Measurements from ENCODE around the gene RAPGEF2.

The RAPGEF2 gene

DNA sequence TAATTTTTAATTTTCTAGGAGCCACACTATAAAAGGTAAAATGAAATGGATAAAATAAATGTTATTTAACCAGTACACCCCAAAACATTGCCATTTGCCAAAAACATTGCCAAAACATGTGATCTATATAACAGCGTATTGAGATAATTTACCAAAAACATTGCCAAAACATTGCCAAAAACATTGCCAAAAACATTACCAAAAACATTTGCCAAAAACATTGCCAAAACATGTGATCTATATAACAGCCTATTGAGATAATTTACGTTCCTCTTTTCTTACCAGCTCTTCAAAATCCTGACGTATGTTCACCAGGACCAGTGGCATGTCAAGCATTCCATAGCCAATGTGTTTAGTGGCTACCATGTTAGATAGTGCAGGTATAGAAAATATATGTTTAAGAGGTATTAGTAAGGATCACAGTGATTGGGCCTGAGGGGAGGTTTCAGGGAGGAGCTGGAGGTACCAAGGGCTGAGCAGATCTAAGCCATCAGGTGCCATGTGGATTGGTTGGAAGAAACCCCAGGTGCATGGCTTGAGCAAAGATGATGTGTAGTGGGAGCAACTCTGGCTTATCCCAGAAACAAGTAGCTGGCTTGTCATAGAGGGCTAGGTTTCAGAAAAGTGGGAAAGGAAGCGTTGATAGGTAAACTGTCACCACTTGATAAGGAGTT lies 42.6 kb downstream of the RAPGEF2 start:
- TF ChIP-seq POU6F1 (CRISPR knock-in tag; IDR thresholded peaks at IDR 0.05; ENCODE audit: borderline replicate concordance, low read depth) (no peak), ESRRG (CRISPR knock-in tag; IDR thresholded peaks at IDR 0.05) (no peak), TCF4 (CRISPR knock-in tag; IDR thresholded peaks at IDR 0.05; ENCODE audit: borderline replicate concordance) (no peak), RARB (CRISPR knock-in tag; IDR thresholded peaks at IDR 0.05) (no peak), CSRNP3 (CRISPR knock-in tag; IDR thresholded peaks at IDR 0.05) (no peak), ZNF70 (CRISPR knock-in tag; IDR thresholded peaks at IDR 0.05) (no peak), OSR1 (CRISPR knock-in tag; IDR thresholded peaks at IDR 0.05) (no peak), ARNTL (CRISPR knock-in tag; IDR thresholded peaks at IDR 0.05; ENCODE audit: borderline replicate concordance, low read depth) (no peak), ZNF8 (CRISPR knock-in tag; IDR thresholded peaks at IDR 0.05) (no peak), BACH2 (CRISPR knock-in tag; IDR thresholded peaks at IDR 0.05; ENCODE audit: borderline replicate concordance) (no peak), ZNF565 (CRISPR knock-in tag; conservative IDR thresholded peaks at IDR 0.05; ENCODE audit: low read depth) (no peak), ZFP3 (CRISPR knock-in tag; IDR thresholded peaks at IDR 0.05) (no peak)
- TF ChIP-seq, protein P1, sequence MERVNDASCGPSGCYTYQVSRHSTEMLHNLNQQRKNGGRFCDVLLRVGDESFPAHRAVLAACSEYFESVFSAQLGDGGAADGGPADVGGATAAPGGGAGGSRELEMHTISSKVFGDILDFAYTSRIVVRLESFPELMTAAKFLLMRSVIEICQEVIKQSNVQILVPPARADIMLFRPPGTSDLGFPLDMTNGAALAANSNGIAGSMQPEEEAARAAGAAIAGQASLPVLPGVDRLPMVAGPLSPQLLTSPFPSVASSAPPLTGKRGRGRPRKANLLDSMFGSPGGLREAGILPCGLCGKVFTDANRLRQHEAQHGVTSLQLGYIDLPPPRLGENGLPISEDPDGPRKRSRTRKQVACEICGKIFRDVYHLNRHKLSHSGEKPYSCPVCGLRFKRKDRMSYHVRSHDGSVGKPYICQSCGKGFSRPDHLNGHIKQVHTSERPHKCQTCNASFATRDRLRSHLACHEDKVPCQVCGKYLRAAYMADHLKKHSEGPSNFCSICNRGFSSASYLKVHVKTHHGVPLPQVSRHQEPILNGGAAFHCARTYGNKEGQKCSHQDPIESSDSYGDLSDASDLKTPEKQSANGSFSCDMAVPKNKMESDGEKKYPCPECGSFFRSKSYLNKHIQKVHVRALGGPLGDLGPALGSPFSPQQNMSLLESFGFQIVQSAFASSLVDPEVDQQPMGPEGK (CRISPR knock-in tag; IDR thresholded peaks at IDR 0.05; ENCODE audit: borderline replicate concordance), result no peak
- no peak; the same call in 2 of the 3 replicates for ATAC-seq

DNA sequence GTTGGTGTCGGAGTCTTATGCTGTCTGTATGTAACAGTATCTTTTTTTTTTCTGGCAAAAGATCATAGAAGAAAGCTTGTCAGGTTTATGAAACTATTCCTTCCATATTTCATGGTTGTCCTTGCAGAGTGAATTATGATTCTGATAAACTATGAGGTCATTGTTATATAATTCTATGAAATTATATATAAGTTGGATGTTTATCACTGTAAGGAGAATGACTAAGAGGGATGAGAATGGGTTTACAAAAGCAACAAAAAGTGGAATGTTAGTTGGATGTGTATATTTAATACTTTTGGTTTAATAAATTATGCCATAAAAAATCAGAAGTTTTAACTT lies 43.1 kb downstream of the RAPGEF2 start:
- peak; percentile 53 for ATAC-seq
- TF ChIP-seq ZNF565 (CRISPR knock-in tag; conservative IDR thresholded peaks at IDR 0.05; ENCODE audit: low read depth) (no peak), ZNF70 (CRISPR knock-in tag; IDR thresholded peaks at IDR 0.05) (no peak), TCF4 (CRISPR knock-in tag; IDR thresholded peaks at IDR 0.05; ENCODE audit: borderline replicate concordance) (no peak), ISL1 (CRISPR knock-in tag; IDR thresholded peaks at IDR 0.05) (no peak), RARB (CRISPR knock-in tag; IDR thresholded peaks at IDR 0.05) (no peak)
- TF ChIP-seq, protein P2, sequence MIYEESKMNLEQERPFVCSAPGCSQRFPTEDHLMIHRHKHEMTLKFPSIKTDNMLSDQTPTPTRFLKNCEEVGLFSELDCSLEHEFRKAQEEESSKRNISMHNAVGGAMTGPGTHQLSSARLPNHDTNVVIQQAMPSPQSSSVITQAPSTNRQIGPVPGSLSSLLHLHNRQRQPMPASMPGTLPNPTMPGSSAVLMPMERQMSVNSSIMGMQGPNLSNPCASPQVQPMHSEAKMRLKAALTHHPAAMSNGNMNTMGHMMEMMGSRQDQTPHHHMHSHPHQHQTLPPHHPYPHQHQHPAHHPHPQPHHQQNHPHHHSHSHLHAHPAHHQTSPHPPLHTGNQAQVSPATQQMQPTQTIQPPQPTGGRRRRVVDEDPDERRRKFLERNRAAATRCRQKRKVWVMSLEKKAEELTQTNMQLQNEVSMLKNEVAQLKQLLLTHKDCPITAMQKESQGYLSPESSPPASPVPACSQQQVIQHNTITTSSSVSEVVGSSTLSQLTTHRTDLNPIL (CRISPR knock-in tag; IDR thresholded peaks at IDR 0.05; ENCODE audit: low read depth), result peak; percentile 48; the same call in 1 of the 2 replicates

- ATAC-seq, result peak; percentile 43; the same call in 2 of the 3 replicates
- TF ChIP-seq ZC3H10 (CRISPR knock-in tag; IDR thresholded peaks at IDR 0.05) (no peak), CSRNP3 (CRISPR knock-in tag; IDR thresholded peaks at IDR 0.05) (no peak), ZNF70 (CRISPR knock-in tag; IDR thresholded peaks at IDR 0.05) (no peak), ZNF565 (CRISPR knock-in tag; conservative IDR thresholded peaks at IDR 0.05; ENCODE audit: low read depth) (no peak), ARNTL (CRISPR knock-in tag; IDR thresholded peaks at IDR 0.05; ENCODE audit: borderline replicate concordance, low read depth) (no peak)
- TF ChIP-seq, protein P2 (CRISPR knock-in tag; IDR thresholded peaks at IDR 0.05; ENCODE audit: low read depth), result no peak
These were observed 43.6 kb downstream of the RAPGEF2 start for GRCh38 chr4:159146488-159146887.

GRCh38 chr4:159148441-159148840 lies 45.6 kb downstream of the RAPGEF2 start:
- no peak for ATAC-seq
- no peak for TF ChIP-seq OSR1 (CRISPR knock-in tag; IDR thresholded peaks at IDR 0.05)
- TF ChIP-seq, protein P1 (CRISPR knock-in tag; IDR thresholded peaks at IDR 0.05; ENCODE audit: borderline replicate concordance), result no peak
- no peak for TF ChIP-seq ISL1 (CRISPR knock-in tag; IDR thresholded peaks at IDR 0.05)
- TF ChIP-seq GLIS3 (CRISPR knock-in tag; IDR thresholded peaks at IDR 0.05), result no peak
- TF ChIP-seq BACH2 (CRISPR knock-in tag; IDR thresholded peaks at IDR 0.05; ENCODE audit: borderline replicate concordance), result no peak
- no peak for TF ChIP-seq CSRNP3 (CRISPR knock-in tag; IDR thresholded peaks at IDR 0.05)
- TF ChIP-seq ARNTL (CRISPR knock-in tag; IDR thresholded peaks at IDR 0.05; ENCODE audit: borderline replicate concordance, low read depth), result no peak
- TF ChIP-seq ZNF565 (CRISPR knock-in tag; conservative IDR thresholded peaks at IDR 0.05; ENCODE audit: low read depth), result no peak
- TF ChIP-seq, protein P2 (CRISPR knock-in tag; IDR thresholded peaks at IDR 0.05; ENCODE audit: low read depth), result no peak
- TF ChIP-seq RARB (CRISPR knock-in tag; IDR thresholded peaks at IDR 0.05), result no peak
- TF ChIP-seq ZFP3 (CRISPR knock-in tag; IDR thresholded peaks at IDR 0.05), result no peak
- TF ChIP-seq ZNF8 (CRISPR knock-in tag; IDR thresholded peaks at IDR 0.05), result no peak
- no peak for TF ChIP-seq CSDC2 (CRISPR knock-in tag; IDR thresholded peaks at IDR 0.05)
